GM12878 (cell line): Measurements from ENCODE around the gene TSPAN5. TPM values are rescaled to one million over a fixed set of nuclear protein-coding genes. Genes with fewer than 3 reads are reported as not detected.

Source experiments
- ATAC-seq: fragments of 200-7000 bp; cut with Tn5 transposase; 3 replicates; pipeline ENCODE4 v1.9.1; 2020; ENCODE audit warnings: mild to moderate bottlenecking, moderate library complexity
- BruUV-seq: library from RNA; stranded (reverse); fragments of 400-500 nt; replicated peaks from 2 replicates; lab custom pipeline; 2021; lab: Mats Ljungman, UMichigan
- CTCF ChIA-PET: fragments of 300-600 bp; sonication (Branson Sonifier 250); formaldehyde crosslinking; extraction: SDS; loops from one replicate; lab custom pipeline; 2021; ENCODE audit warnings: inconsistent platforms; lab: Yijun Ruan, JAX
- POLR2A ChIA-PET: fragments of 350-600 bp; formaldehyde crosslinking; extraction: SDS; loops from one replicate; lab custom pipeline; 2021; ENCODE audit warnings: inconsistent platforms; lab: Charles Lee
- RAD21 ChIA-PET: fragments of 300-600 bp; sonication (Branson Sonifier 250); formaldehyde crosslinking; loops from one replicate; lab custom pipeline; 2023; ENCODE audit warnings: antibody characterized with exemption; ENCODE audit not compliant: unreplicated experiment; lab: Charles Lee
- SMC1A ChIA-PET: fragments of 300-600 bp; sonication (Branson Sonifier 250); formaldehyde crosslinking; loops from one replicate; lab custom pipeline; 2023; ENCODE audit not compliant: unreplicated experiment, uncharacterized antibody; lab: Charles Lee
- DNase-seq: peaks from one replicate; pipeline ENCODE4 v3.0.0-alpha.2; 2011; ENCODE audit warnings: low read depth, low spot score
- FAIRE-seq: peaks from 3 replicates; lab custom pipeline; 2011; peaks lifted over from hg19 to GRCh38; lab: Jason Lieb, UNC
- H2AFZ ChIP-seq: 2 replicates; pipeline ENCODE4 v1.6.0; 2011; ENCODE audit warnings: low read depth, low read length, control low read depth; ENCODE audit not compliant: control insufficient read depth
- H3K27ac ChIP-seq: 2 replicates; pipeline ENCODE4 v1.5.1; 2011; ENCODE audit warnings: control low read depth; ENCODE audit not compliant: control insufficient read depth, insufficient read depth
- H3K27me3 ChIP-seq, 2 experiments: replicated peaks in 1 of 2; 2 replicates each; pipeline versions ENCODE4 v1.6.0 to v1.6.1; 2011; ENCODE audit warnings: low read length in 1 of 2; ENCODE audit not compliant: control insufficient read depth in 2 of 2, insufficient read depth in 2 of 2
- H3K36me3 ChIP-seq, 2 experiments: 2 replicates each; pipeline ENCODE4 v1.5.1; 2011; ENCODE audit warnings: low read length in 1 of 2; ENCODE audit not compliant: control insufficient read depth in 2 of 2, insufficient read depth in 2 of 2
- H3K4me1 ChIP-seq: 2 replicates; pipeline ENCODE4 v1.6.1; 2011; ENCODE audit warnings: mild to moderate bottlenecking, low read length, moderate library complexity, mixed read lengths; ENCODE audit not compliant: control insufficient read depth, insufficient read depth
- H3K4me2 ChIP-seq: 2 replicates; pipeline ENCODE4 v1.6.0; 2011; ENCODE audit warnings: control low read depth; ENCODE audit not compliant: control insufficient read depth, insufficient read depth
- H3K4me3 ChIP-seq: fragments of 200-600 bp; sonication (generic); 2 replicates; pipeline ENCODE4 v1.5.1; 2016
- H3K79me2 ChIP-seq: 2 replicates; pipeline ENCODE4 v1.6.0; 2011; ENCODE audit warnings: low read length; ENCODE audit not compliant: control insufficient read depth, insufficient read depth
- H3K9ac ChIP-seq: 2 replicates; pipeline ENCODE4 v1.8.0; 2011; ENCODE audit warnings: low read length, control low read depth, mixed read lengths; ENCODE audit not compliant: control insufficient read depth, insufficient read depth
- H3K9me3 ChIP-seq: replicated peaks from 3 replicates; pipeline ENCODE4 v1.5.1; 2011; ENCODE audit warnings: mild to moderate bottlenecking, low read length; ENCODE audit not compliant: control insufficient read depth, insufficient read depth
- H4K20me1 ChIP-seq: 2 replicates; pipeline ENCODE4 v1.6.0; 2011; ENCODE audit not compliant: control insufficient read depth, insufficient read depth
- BHLHE40 ChIP-seq, 2 experiments: fragments of 450-650 bp in 1 of 2; IDR thresholded peaks; 2 replicates each; pipeline ENCODE4 v1.6.1; 2011 to 2017; ENCODE audit warnings: low read depth in 2 of 2, borderline replicate concordance in 1 of 2, improper control_type of control experiment in 1 of 2, low read length in 1 of 2, mild to moderate bottlenecking in 1 of 2
- E4F1 ChIP-seq: fragments of 450-650 bp; IDR thresholded peaks from 2 replicates; pipeline ENCODE4 v1.6.1; 2018; ENCODE audit warnings: borderline replicate concordance, mild to moderate bottlenecking; ENCODE audit not compliant: partially characterized antibody
- ESRRA ChIP-seq: IDR thresholded peaks from 2 replicates; pipeline ENCODE4 v1.6.1; 2012; ENCODE audit warnings: mild to moderate bottlenecking, low read length, improper control_type of control experiment
- FOXK2 ChIP-seq: fragments of 450-650 bp; IDR thresholded peaks from 2 replicates; pipeline ENCODE4 v1.6.1; 2017; ENCODE audit warnings: mild to moderate bottlenecking, moderate library complexity
- IRF4 ChIP-seq: IDR thresholded peaks from 2 replicates; pipeline ENCODE4 v1.6.1; 2011; ENCODE audit warnings: low read depth, low read length
- JUNB ChIP-seq: IDR thresholded peaks from 2 replicates; pipeline ENCODE4 v1.6.1; 2016; ENCODE audit warnings: antibody characterized with exemption, mild to moderate bottlenecking
- NRF1 ChIP-seq: conservative IDR thresholded peaks from 2 replicates; pipeline ENCODE4 v1.6.1; 2011; ENCODE audit warnings: mild to moderate bottlenecking, low read depth, low read length, improper control_type of control experiment
- PAX5 ChIP-seq: IDR thresholded peaks from 2 replicates; pipeline ENCODE4 v1.6.1; 2011; ENCODE audit warnings: low read depth, low read length, borderline replicate concordance
- PKNOX1 ChIP-seq: fragments of 450-650 bp; IDR thresholded peaks from 2 replicates; pipeline ENCODE4 v1.6.1; 2016; ENCODE audit warnings: mild to moderate bottlenecking
- SRF ChIP-seq, 2 experiments: IDR thresholded peaks; 2 replicates each; pipeline ENCODE4 v1.6.1; 2011; ENCODE audit warnings: low read depth in 2 of 2, low read length in 2 of 2, mild to moderate bottlenecking in 1 of 2, moderate library complexity in 1 of 2
- TCF7 ChIP-seq: IDR thresholded peaks from 2 replicates; pipeline ENCODE4 v1.6.1; 2014; ENCODE audit warnings: antibody characterized with exemption, borderline replicate concordance
- USF2 ChIP-seq: IDR thresholded peaks from 2 replicates; pipeline ENCODE4 v1.6.1; 2011; ENCODE audit warnings: low read depth, low read length, improper control_type of control experiment, borderline replicate concordance
- WGBS: methylation state at CpG from one replicate; pipeline ENCODE4 v1.1.6; 2016; ENCODE audit warnings: low lambda C conversion rate; ENCODE audit not compliant: insufficient replicate concordance, insufficient coverage; ENCODE audit errors: missing lambda C conversion rate; 5-methylcytosine and 5-hydroxymethylcytosine counted together
- in situ Hi-C: fragments of 300-500 bp; cut with MboI; formaldehyde crosslinking; loops from 9 replicates; pipeline ENCODE4 v1.14.3; 2018; ENCODE audit warnings: mixed read lengths
- intact Hi-C: fragments of 100-400 bp; cut with micrococcal nuclease; formaldehyde crosslinking; loops from one replicate; pipeline ENCODE4 v1.14.2; 2022; ENCODE audit not compliant: unreplicated experiment
- polyA plus RNA-seq, 11 experiments: library from polyadenylated mRNA; depleted of rRNA in 4 of 11; unstranded in 6 of 11; stranded (reverse) in 5 of 11; fragments of >200 nt; fragmentation: Nextera tagmentation in 4 of 11; fragmentation: Illumina TruSeq in 1 of 11; extraction: Ambion mirVana in 4 of 11; extraction: Trizol in 1 of 11; gene quantifications; 1 replicate in 1 of 11; 2 replicates in 10 of 11; pipeline versions ENCODE4 v1.2.1 to v1.2.3, GENCODE V29; 2011 to 2016; ENCODE audit warnings: inconsistent platforms in 2 of 11, missing spikeins in 2 of 11, low read depth in 1 of 11
- total RNA-seq, 4 experiments: library from RNA; depleted of rRNA in 3 of 4; stranded (reverse); fragments of >200 nt in 3 of 4; fragmentation: Illumina TruSeq in 1 of 4; extraction: Trizol in 1 of 4; gene quantifications; 2 replicates each; pipeline versions ENCODE4 v1.2.1 to v1.2.3, GENCODE V29; 2013 to 2021

TSPAN5 gene
- total and polyA plus RNA-seq, 10 of the 15 experiments (the other 5 are each of a cell fraction or from before 2014, with no cell fraction given): 0.09 to 8.2 (median 0.27) TPM

GRCh38 chr4:98430708-98431403 is 227.6 kb downstream of the TSPAN5 start:
- ChIA-PET CTCF (interaction anchor here (0.5 to 1.5 kb wide), 2 partner anchors 10 to 383 kb away, joined by 3 to 4 read pairs; no protein-coding TSS in a partner anchor), POLR2A (interaction anchor here (0.6 kb wide), 1 partner anchor 66 kb away, joined by 3 read pairs; no protein-coding TSS in a partner anchor), RAD21 (interaction anchor here (0.5 kb wide), 1 partner anchor 499 kb away, joined by 3 read pairs; no protein-coding TSS in a partner anchor), SMC1A (interaction anchor here (1.2 to 4.3 kb wide), 3 partner anchors 14 to 30 kb away, joined by 3 to 9 read pairs (median 3); no protein-coding TSS in a partner anchor)
- WGBS: 86% methylated on average over 4 of the region's 4 CpGs
- Histone ChIP-seq H3K27me3 (no peaks in the 10 kb centered on the region), H3K9me3 (no peaks in the 10 kb centered on the region), H4K20me1 (no peaks in the 10 kb centered on the region), H3K79me2 (no peaks in the 10 kb centered on the region), H3K4me2 (no peak overlapping the region), H3K4me1 (no peaks in the 10 kb centered on the region), H3K4me3 (no peak overlapping the region), H3K27ac (no peak overlapping the region), H3K36me3 (no peaks in the 10 kb centered on the region), H3K9ac (no peak overlapping the region), H2AFZ (no peak overlapping the region)
- BruUV-seq: no TSS peak
- intact Hi-C loops (no loop called here), in situ Hi-C loops (no loop called here)
- TF ChIP-seq FOXK2 (no peak), PKNOX1 (no peak), TCF7 (no peak), ESRRA (no peak), USF2 (no peak), NRF1 (no peak), IRF4 (no peak), PAX5 (no peak), SRF (IDR thresholded peaks at IDR 0.05; ENCODE audit: low read depth in 2 of 2, low read length in 2 of 2) (no peak), E4F1 (no peak), BHLHE40 (IDR thresholded peaks at IDR 0.05; ENCODE audit: borderline replicate concordance in 1 of 2, low read depth in 2 of 2, low read length in 1 of 2) (no peak), JUNB (no peak)
- DNase-seq: no peak
- FAIRE-seq: no peak
- peak; percentile 53 for ATAC-seq
